OCI-LY7 (cell line): ENCODE results near the gene TIGIT. TPM values are rescaled to one million over a fixed set of nuclear protein-coding genes. Genes with fewer than 3 reads are reported as not detected.

ENCODE experiments used
- BruUV-seq: library from RNA; stranded (reverse); fragments of 400-500 nt; replicated peaks from 2 replicates; lab custom pipeline; 2021; lab: Mats Ljungman, UMichigan
- CTCF ChIA-PET: fragments of 300-600 bp; sonication (Branson Sonifier 250); formaldehyde crosslinking; loops from one replicate; lab custom pipeline; 2022; ENCODE audit warnings: antibody characterized with exemption; ENCODE audit not compliant: unreplicated experiment; lab: Charles Lee
- POLR2A ChIA-PET: fragments of 300-600 bp; sonication (Branson Sonifier 250); formaldehyde crosslinking; loops from one replicate; lab custom pipeline; 2022; ENCODE audit warnings: antibody characterized with exemption; lab: Charles Lee
- DNase-seq: peaks from one replicate; pipeline ENCODE4 v3.0.0-alpha.2; 2015; ENCODE audit warnings: low spot score
- H2AFZ ChIP-seq: fragments of 200-600 bp; sonication (generic), shearing (Covaris generic); 2 replicates; pipeline ENCODE4 v1.6.1; 2014; ENCODE audit warnings: mild to moderate bottlenecking, antibody characterized with exemption, low read length, moderate library complexity
- H3K27ac ChIP-seq: fragments of 200-600 bp; sonication (generic); 2 replicates; pipeline ENCODE4 v1.5.1; 2014; ENCODE audit warnings: mixed run types, low read depth, mild to moderate bottlenecking, moderate library complexity, low read length, inconsistent platforms; ENCODE audit not compliant: poor library complexity, severe bottlenecking
- H3K36me3 ChIP-seq: fragments of 200-600 bp; sonication (generic); 2 replicates; pipeline ENCODE4 v1.6.1; 2014; ENCODE audit warnings: mild to moderate bottlenecking, antibody characterized with exemption, low read length, moderate library complexity, mixed read lengths; ENCODE audit not compliant: insufficient read depth
- H3K4me1 ChIP-seq: fragments of 200-600 bp; sonication (generic); 2 replicates; pipeline ENCODE4 v1.5.1; 2014; ENCODE audit warnings: mild to moderate bottlenecking, low read length; ENCODE audit not compliant: insufficient read depth, poor library complexity, severe bottlenecking
- H3K4me2 ChIP-seq: fragments of 200-600 bp; sonication (generic); 2 replicates; pipeline ENCODE4 v1.6.1; 2014; ENCODE audit warnings: mild to moderate bottlenecking, low read length
- H3K4me3 ChIP-seq: fragments of 200-600 bp; sonication (generic); 2 replicates; pipeline ENCODE4 v1.5.1; 2014; ENCODE audit warnings: mild to moderate bottlenecking, low read depth, low read length; ENCODE audit not compliant: poor library complexity, severe bottlenecking
- H3K79me2 ChIP-seq: fragments of 200-600 bp; sonication (generic); 2 replicates; pipeline ENCODE4 v1.6.1; 2016; ENCODE audit warnings: low read depth, mild to moderate bottlenecking, low read length, moderate library complexity, mixed read lengths; ENCODE audit not compliant: insufficient read depth
- H3K9me2 ChIP-seq: fragments of 200-600 bp; sonication (generic); 2 replicates; pipeline ENCODE4 v1.6.1; 2016; ENCODE audit warnings: mild to moderate bottlenecking, low read length, mixed read lengths; ENCODE audit not compliant: insufficient read depth
- H3K9me3 ChIP-seq: fragments of 200-600 bp; sonication (generic); 2 replicates; pipeline ENCODE4 v1.6.1; 2014; ENCODE audit warnings: mild to moderate bottlenecking, mixed run types, low read length, mixed read lengths
- H4K20me1 ChIP-seq: fragments of 200-600 bp; sonication (generic); 2 replicates; pipeline ENCODE4 v1.6.1; 2014; ENCODE audit warnings: mild to moderate bottlenecking, antibody characterized with exemption, low read length, moderate library complexity, mixed read lengths; ENCODE audit not compliant: insufficient read depth
- CTCF ChIP-seq: fragments of 200-600 bp; sonication (generic); conservative IDR thresholded peaks from 2 replicates; pipeline ENCODE4 v1.5.1; 2014; ENCODE audit warnings: mild to moderate bottlenecking, antibody characterized with exemption, low read length, moderate library complexity, mixed read lengths
- EZH2phosphoT487 ChIP-seq: fragments of 200-600 bp; sonication (generic); IDR thresholded peaks from 2 replicates; pipeline ENCODE4 v1.6.1; 2018; ENCODE audit warnings: low read depth, borderline replicate concordance, mild to moderate bottlenecking, mixed run types, antibody characterized with exemption, low read length, moderate library complexity, mixed read lengths
- intact Hi-C: fragments of 100-400 bp; cut with micrococcal nuclease; formaldehyde crosslinking; loops from one replicate; pipeline ENCODE4 v1.10.0; 2022; ENCODE audit not compliant: unreplicated experiment
- total RNA-seq, 2 experiments: library from RNA; depleted of rRNA in 1 of 2; stranded (reverse); fragments of >200 nt in 1 of 2; shearing (Covaris generic) in 1 of 2; gene quantifications; 2 replicates each; pipeline ENCODE4 v1.2.3, GENCODE V29; 2014 to 2022

The TIGIT gene
- total RNA-seq, 2 experiments from 2014 or later, result 0.35 to 2.3 TPM

- no TSS peak for BruUV-seq
- ChIA-PET CTCF (no interaction called here), POLR2A (interaction anchor here (0.5 kb wide), 1 partner anchor 626 kb away, joined by 3 read pairs; no protein-coding TSS in a partner anchor)
- TF ChIP-seq CTCF (no peak), EZH2phosphoT487 (no peak)
- no peaks in the 10 kb centered on the region for H3K79me2 ChIP-seq
- H3K4me1 ChIP-seq, result no peaks in the 10 kb centered on the region
- no peaks in the 10 kb centered on the region for H4K20me1 ChIP-seq
- H3K4me3 ChIP-seq, result no peak overlapping the region
- no peaks in the 10 kb centered on the region for H3K36me3 ChIP-seq
- intact Hi-C loops, result no loop called here
- no peaks in the 10 kb centered on the region for H3K9me3 ChIP-seq
- peak overlapping the region; percentile 6; the same call in 1 of the 2 replicates for H2AFZ ChIP-seq
- DNase-seq, result no peak
- no peaks in the 10 kb centered on the region for H3K9me2 ChIP-seq
- no peak overlapping the region for H3K4me2 ChIP-seq
- no peak overlapping the region for H3K27ac ChIP-seq
These were observed 15.0 kb downstream of the TIGIT start for GRCh38 chr3:114308830-114309229.

GRCh38 chr3:114310695-114311094, 16.9 kb downstream of the TIGIT start:
- no TSS peak for BruUV-seq
- Histone ChIP-seq H4K20me1 (no peaks in the 10 kb centered on the region), H3K4me1 (no peaks in the 10 kb centered on the region), H3K9me2 (no peaks in the 10 kb centered on the region), H3K9me3 (no peaks in the 10 kb centered on the region), H3K4me2 (no peak overlapping the region), H3K4me3 (no peak overlapping the region), H3K79me2 (no peaks in the 10 kb centered on the region), H3K36me3 (no peaks in the 10 kb centered on the region), H3K27ac (no peak overlapping the region), H2AFZ (no peak overlapping the region)
- CTCF ChIA-PET, result interaction anchor here (1.1 kb wide), 1 partner anchor 111 kb away, joined by 3 read pairs; no protein-coding TSS in a partner anchor
- DNase-seq, result no peak
- intact Hi-C loops, result no loop called here
- POLR2A ChIA-PET, result interaction anchor here (1.5 to 3.0 kb wide), 2 partner anchors 14 to 20 kb away, joined by 4 to 9 read pairs; no protein-coding TSS in a partner anchor
- no peak for TF ChIP-seq CTCF
- TF ChIP-seq EZH2phosphoT487, result no peak

GRCh38 chr3:114313426-114313825, 19.6 kb downstream of the TIGIT start:
- H3K9me2 ChIP-seq, result no peaks in the 10 kb centered on the region
- H3K27ac ChIP-seq, result no peak overlapping the region
- no peak overlapping the region for H3K4me3 ChIP-seq
- no peaks in the 10 kb centered on the region for H3K79me2 ChIP-seq
- ChIA-PET CTCF (no interaction called here), POLR2A (interaction anchor here (0.9 to 3.0 kb wide), 2 partner anchors 11 to 17 kb away, joined by 5 to 9 read pairs; no protein-coding TSS in a partner anchor)
- H4K20me1 ChIP-seq, result no peaks in the 10 kb centered on the region
- no TSS peak for BruUV-seq
- no peak for DNase-seq
- H3K4me2 ChIP-seq, result no peak overlapping the region
- TF ChIP-seq EZH2phosphoT487 (no peak), CTCF (no peak)
- H3K9me3 ChIP-seq, result no peaks in the 10 kb centered on the region
- no peak overlapping the region for H2AFZ ChIP-seq
- no peaks in the 10 kb centered on the region for H3K36me3 ChIP-seq
- intact Hi-C loops, result no loop called here
- no peaks in the 10 kb centered on the region for H3K4me1 ChIP-seq
